ENCODE data around the gene SLC6A15.

DNA sequence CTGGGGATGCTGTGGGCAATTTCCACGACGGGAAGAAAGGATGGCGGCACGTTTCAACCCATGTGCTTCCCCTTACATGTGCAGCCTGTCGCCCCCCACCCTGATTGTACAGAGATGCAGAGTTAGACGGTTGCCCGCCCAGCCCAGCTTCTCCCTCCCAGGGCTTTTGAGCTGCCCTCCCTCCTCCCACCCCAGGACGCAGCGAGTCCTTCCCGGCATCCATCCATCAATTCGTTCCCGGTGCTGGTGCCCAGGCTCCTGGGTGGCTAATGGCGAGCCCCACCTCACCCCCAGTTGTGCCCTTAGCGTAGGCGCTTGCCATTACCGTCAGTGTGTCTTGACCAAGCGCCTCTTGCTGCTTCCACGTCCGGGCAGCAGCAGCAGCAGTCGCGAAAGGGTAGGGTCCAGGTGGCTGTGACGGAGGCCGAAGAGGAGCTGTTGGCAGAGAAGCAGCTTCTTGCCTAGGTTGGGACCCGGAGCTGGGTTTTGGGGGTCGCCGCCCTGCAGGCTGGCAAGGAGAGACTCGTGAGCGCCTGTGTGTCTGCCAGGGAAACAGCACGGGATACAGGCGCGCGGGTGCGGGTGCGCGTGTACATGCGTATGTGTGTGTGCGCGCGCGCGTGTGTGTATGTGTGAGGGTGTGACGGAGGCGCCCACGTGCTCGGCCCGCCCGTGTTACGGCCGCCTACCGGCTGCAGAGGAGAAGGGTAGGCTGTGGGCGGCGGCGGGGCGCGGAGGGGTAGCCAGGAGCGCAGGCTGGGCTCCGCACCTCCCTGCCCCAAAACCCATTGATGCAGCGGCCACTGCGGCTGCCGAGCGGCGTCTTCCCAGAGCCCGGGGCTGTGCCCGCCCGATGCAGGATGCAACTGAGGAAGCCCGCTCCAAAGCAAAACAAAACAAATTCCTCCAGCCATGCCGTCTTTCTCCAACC is at the start of gene SLC6A15:
- TF ChIP-seq, protein P1, sequence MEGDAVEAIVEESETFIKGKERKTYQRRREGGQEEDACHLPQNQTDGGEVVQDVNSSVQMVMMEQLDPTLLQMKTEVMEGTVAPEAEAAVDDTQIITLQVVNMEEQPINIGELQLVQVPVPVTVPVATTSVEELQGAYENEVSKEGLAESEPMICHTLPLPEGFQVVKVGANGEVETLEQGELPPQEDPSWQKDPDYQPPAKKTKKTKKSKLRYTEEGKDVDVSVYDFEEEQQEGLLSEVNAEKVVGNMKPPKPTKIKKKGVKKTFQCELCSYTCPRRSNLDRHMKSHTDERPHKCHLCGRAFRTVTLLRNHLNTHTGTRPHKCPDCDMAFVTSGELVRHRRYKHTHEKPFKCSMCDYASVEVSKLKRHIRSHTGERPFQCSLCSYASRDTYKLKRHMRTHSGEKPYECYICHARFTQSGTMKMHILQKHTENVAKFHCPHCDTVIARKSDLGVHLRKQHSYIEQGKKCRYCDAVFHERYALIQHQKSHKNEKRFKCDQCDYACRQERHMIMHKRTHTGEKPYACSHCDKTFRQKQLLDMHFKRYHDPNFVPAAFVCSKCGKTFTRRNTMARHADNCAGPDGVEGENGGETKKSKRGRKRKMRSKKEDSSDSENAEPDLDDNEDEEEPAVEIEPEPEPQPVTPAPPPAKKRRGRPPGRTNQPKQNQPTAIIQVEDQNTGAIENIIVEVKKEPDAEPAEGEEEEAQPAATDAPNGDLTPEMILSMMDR (IDR thresholded peaks at IDR 0.05 in 2 of 3, conservative IDR thresholded peaks at IDR 0.05 in 1 of 3; ENCODE audit: borderline replicate concordance in 1 of 3, insufficient read depth in 1 of 3, low read depth in 2 of 3, low read length in 2 of 3), result no peak
- TF ChIP-seq, protein P2, sequence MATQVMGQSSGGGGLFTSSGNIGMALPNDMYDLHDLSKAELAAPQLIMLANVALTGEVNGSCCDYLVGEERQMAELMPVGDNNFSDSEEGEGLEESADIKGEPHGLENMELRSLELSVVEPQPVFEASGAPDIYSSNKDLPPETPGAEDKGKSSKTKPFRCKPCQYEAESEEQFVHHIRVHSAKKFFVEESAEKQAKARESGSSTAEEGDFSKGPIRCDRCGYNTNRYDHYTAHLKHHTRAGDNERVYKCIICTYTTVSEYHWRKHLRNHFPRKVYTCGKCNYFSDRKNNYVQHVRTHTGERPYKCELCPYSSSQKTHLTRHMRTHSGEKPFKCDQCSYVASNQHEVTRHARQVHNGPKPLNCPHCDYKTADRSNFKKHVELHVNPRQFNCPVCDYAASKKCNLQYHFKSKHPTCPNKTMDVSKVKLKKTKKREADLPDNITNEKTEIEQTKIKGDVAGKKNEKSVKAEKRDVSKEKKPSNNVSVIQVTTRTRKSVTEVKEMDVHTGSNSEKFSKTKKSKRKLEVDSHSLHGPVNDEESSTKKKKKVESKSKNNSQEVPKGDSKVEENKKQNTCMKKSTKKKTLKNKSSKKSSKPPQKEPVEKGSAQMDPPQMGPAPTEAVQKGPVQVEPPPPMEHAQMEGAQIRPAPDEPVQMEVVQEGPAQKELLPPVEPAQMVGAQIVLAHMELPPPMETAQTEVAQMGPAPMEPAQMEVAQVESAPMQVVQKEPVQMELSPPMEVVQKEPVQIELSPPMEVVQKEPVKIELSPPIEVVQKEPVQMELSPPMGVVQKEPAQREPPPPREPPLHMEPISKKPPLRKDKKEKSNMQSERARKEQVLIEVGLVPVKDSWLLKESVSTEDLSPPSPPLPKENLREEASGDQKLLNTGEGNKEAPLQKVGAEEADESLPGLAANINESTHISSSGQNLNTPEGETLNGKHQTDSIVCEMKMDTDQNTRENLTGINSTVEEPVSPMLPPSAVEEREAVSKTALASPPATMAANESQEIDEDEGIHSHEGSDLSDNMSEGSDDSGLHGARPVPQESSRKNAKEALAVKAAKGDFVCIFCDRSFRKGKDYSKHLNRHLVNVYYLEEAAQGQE (IDR thresholded peaks at IDR 0.05; ENCODE audit: low read depth), result no peak
- TF ChIP-seq POLR2AphosphoS5 (IDR thresholded peaks at IDR 0.05; ENCODE audit: low read depth, low read length), result no peak
- no peak for TF ChIP-seq JUND (IDR thresholded peaks at IDR 0.05)
- no peak for TF ChIP-seq ELF1 (IDR thresholded peaks at IDR 0.05; ENCODE audit: borderline replicate concordance, low read depth)
- TF ChIP-seq, protein P3, sequence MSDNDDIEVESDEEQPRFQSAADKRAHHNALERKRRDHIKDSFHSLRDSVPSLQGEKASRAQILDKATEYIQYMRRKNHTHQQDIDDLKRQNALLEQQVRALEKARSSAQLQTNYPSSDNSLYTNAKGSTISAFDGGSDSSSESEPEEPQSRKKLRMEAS (IDR thresholded peaks at IDR 0.05), result no peak
- no peak for TF ChIP-seq ZNF274 (IDR thresholded peaks at IDR 0.05; ENCODE audit: low read depth, low read length)

Data from HCT116 (cell line).